H1 (cell line): ENCODE measurements around the gene SEPTIN7. TPM values are rescaled to one million over a fixed set of nuclear protein-coding genes. Genes with fewer than 3 reads are reported as not detected.

Experiments used
- FOSL1 ChIP-seq: IDR thresholded peaks from 2 replicates; pipeline ENCODE4 v1.6.1; 2011; ENCODE audit warnings: mild to moderate bottlenecking, low read depth, low read length, moderate library complexity; ENCODE audit not compliant: insufficient read depth
- KDM4A ChIP-seq: IDR thresholded peaks from one replicate; pipeline ENCODE4 v1.7.1; 2012; ENCODE audit warnings: low read depth, mild to moderate bottlenecking, moderate library complexity, low read length, inconsistent platforms; ENCODE audit not compliant: severe bottlenecking
- USF2 ChIP-seq: IDR thresholded peaks from 2 replicates; pipeline ENCODE4 v1.6.1; 2011; ENCODE audit warnings: low read length, improper control_type of control experiment
- polyA plus RNA-seq, 7 experiments: library from polyadenylated mRNA; depleted of rRNA in 3 of 7; stranded (reverse) in 5 of 7; unstranded in 2 of 7; fragments of >200 nt in 5 of 7; fragments of 200-250 nt in 2 of 7; gene quantifications; 1 replicate in 5 of 7; 2 replicates in 1 of 7; 4 replicates in 1 of 7; pipeline versions ENCODE4 v1.2.1 to v1.2.3, GENCODE V29; 2011 to 2013; ENCODE audit warnings: missing spikeins in 2 of 7, mixed read lengths in 2 of 7
- total RNA-seq: library from RNA; stranded (reverse); fragmentation: NEBNext Ultra II Directional; extraction: Animal tissue kit (Norgen Biotek cat#: 25700); gene quantifications from 2 replicates; pipeline ENCODE4 v1.2.1, GENCODE V29; 2021

SEPTIN7 gene
- total and polyA plus RNA-seq, 2 of the 8 experiments (the other 6 are each of a cell fraction or from before 2014, with no cell fraction given): 85.3 to 183 TPM

- no peak for TF ChIP-seq FOSL1
- no peak for TF ChIP-seq USF2
- no peak for TF ChIP-seq KDM4A
These were observed 16.5 kb upstream of the SEPTIN7 start (continued) for GRCh38 chr7:35784332-35784731.
